CD4-positive, alpha-beta memory T cell (primary cell): ENCODE data around the gene CLSTN3. TPM values are rescaled to one million over a fixed set of nuclear protein-coding genes. Genes with fewer than 3 reads are reported as not detected.

Experiments used
- CTCF ChIA-PET: fragments of 350-600 bp; sonication (Branson Sonifier 250); formaldehyde crosslinking; loops from one replicate; lab custom pipeline; 2021; ENCODE audit warnings: inconsistent platforms; ENCODE audit not compliant: partially characterized antibody; lab: Charles Lee
- POLR2A ChIA-PET: fragments of 350-600 bp; sonication (Branson Sonifier 250); formaldehyde crosslinking; loops from one replicate; lab custom pipeline; 2021; ENCODE audit not compliant: partially characterized antibody; lab: Charles Lee
- DNase-seq, 5 donors: peaks; one replicate each; pipeline versions ENCODE4 v3.0.0 to v3.0.0-alpha.2; 2020 to 2022; ENCODE audit warnings: mixed read lengths in 1 of 5
- H3K27ac ChIP-seq: one replicate; pipeline ENCODE4 v1.7.0; 2013; ENCODE audit warnings: low read depth, low read length
- H3K27me3 ChIP-seq: 2 replicates; pipeline ENCODE4 v1.7.0; 2013; ENCODE audit warnings: mild to moderate bottlenecking, low read length, moderate library complexity; ENCODE audit not compliant: insufficient read depth
- H3K36me3 ChIP-seq: 2 replicates; pipeline ENCODE4 v1.7.0; 2013; ENCODE audit warnings: mild to moderate bottlenecking, low read length, moderate library complexity; ENCODE audit not compliant: insufficient read depth
- H3K4me1 ChIP-seq: 2 replicates; pipeline ENCODE4 v1.7.0; 2013; ENCODE audit warnings: mild to moderate bottlenecking, low read length, moderate library complexity; ENCODE audit not compliant: insufficient read depth
- H3K4me3 ChIP-seq, 2 donors: one replicate each; pipeline ENCODE4 v1.7.0; 2013; ENCODE audit warnings: low read length in 2 of 2, mild to moderate bottlenecking in 1 of 2
- H3K9me3 ChIP-seq, 2 donors: one replicate each; pipeline ENCODE4 v1.7.0; 2013; ENCODE audit warnings: low read length in 2 of 2, control low read depth in 1 of 2; ENCODE audit not compliant: control insufficient read depth in 1 of 2
- H3K27ac Mint-ChIP-seq, 7 donors: one replicate each; pipeline ENCODE4 v1.8.0; 2020 to 2021; ENCODE audit warnings: mixed read lengths in 7 of 7, mild to moderate bottlenecking in 6 of 7, inconsistent platforms in 3 of 7, moderate library complexity in 3 of 7
- H3K27me3 Mint-ChIP-seq, 2 donors: one replicate each; pipeline ENCODE4 v1.8.0; 2020 to 2021; ENCODE audit warnings: mixed read lengths in 2 of 2
- H3K36me3 Mint-ChIP-seq, 2 donors: one replicate each; pipeline ENCODE4 v1.8.0; 2020 to 2021; ENCODE audit warnings: mixed read lengths in 2 of 2, inconsistent platforms in 1 of 2, mild to moderate bottlenecking in 1 of 2
- H3K4me1 Mint-ChIP-seq, 4 donors: one replicate each; pipeline ENCODE4 v1.8.0; 2020 to 2021; ENCODE audit warnings: mixed read lengths in 4 of 4, mild to moderate bottlenecking in 1 of 4
- H3K4me3 Mint-ChIP-seq, 8 donors: one replicate each; pipeline ENCODE4 v1.8.0; 2020 to 2021; ENCODE audit warnings: mixed read lengths in 8 of 8, mild to moderate bottlenecking in 7 of 8, moderate library complexity in 6 of 8, inconsistent platforms in 3 of 8
- H3K9me3 Mint-ChIP-seq, 8 donors: one replicate each; pipeline ENCODE4 v1.8.0; 2020 to 2021; ENCODE audit warnings: mixed read lengths in 8 of 8, mild to moderate bottlenecking in 5 of 8, inconsistent platforms in 3 of 8, moderate library complexity in 1 of 8
- intact Hi-C: fragments of 100-400 bp; cut with micrococcal nuclease; formaldehyde crosslinking; loops from one replicate; pipeline ENCODE4 v1.15.1; 2023
- polyA plus RNA-seq, 2 donors: library from polyadenylated mRNA; unstranded; fragments of 300-500 nt; fragmentation: Illumina TruSeq; gene quantifications; one replicate each; pipeline ENCODE4 v1.2.3, GENCODE V29; 2021
- total RNA-seq, 2 experiments: library from RNA; stranded (reverse); gene quantifications; one replicate each; pipeline ENCODE4 v1.2.3, GENCODE V29; 2021

The CLSTN3 gene
- total and polyA plus RNA-seq, 4 experiments from 2014 or later: 6.7 to 58.5 (median 29.1) TPM

DNA sequence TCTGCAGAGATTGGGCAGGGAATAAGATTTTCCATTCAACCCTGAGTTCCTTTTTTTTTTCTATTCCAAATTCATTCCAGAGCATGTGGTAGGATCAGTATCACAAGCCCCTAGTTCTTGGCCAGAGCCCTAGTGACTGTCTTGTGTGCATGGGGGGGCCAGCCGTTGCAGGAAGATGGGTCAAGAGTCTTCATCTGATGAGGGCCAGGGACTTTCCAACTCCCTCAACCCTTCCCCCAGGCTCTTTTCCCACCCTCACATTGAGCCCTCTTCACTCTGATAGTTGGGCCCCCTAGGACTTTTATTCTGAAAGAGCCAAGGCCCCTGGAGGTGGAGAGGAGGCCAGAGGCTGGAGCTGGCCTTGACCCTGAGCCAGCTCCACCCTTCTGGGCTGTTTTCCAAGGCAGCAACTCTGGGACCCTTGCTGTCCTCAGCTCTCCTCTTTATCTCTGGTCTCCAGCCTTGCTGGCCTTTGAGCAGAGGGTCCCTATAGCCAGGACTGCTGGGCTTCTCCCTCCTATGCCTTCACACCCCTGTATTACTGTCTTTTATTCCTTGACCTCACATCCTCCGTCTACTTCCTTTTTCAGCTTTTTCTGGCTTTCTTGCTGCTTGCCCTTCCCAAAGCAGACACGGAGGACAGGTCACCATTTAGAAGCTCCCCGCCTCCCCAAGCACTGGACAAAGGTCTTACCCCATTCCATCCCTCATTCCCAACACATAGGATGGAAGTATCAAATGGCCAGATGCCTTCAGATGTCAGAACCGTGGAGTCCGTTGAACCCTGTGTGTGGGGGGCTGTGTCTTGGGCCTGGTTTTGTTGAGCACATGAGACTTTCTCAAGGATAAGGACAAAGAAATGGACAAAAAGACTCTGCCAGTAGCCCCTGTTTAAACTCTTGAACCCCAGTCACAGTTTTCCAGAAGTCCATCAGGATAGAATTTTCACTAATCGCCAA is 7.1 kb upstream of the CLSTN3 start:
- H3K4me1 ChIP-seq: no peaks in the 10 kb centered on the region
- H3K36me3 ChIP-seq: no peaks in the 10 kb centered on the region
- H3K4me1 Mint-ChIP-seq: peaks cover 0 to 2% (median under 1%) of the 10 kb centered on the region in 4 donors
- no peaks in the 10 kb centered on the region for H3K27me3 Mint-ChIP-seq
- no peak overlapping the region for H3K4me3 Mint-ChIP-seq
- ChIA-PET POLR2A (interaction anchor here (1.0 kb wide), 1 partner anchor 14 kb away, joined by 3 read pairs; the partner anchor contains the start of gene C1RL), CTCF (interaction anchor here (0.5 to 1.1 kb wide), 4 partner anchors 14 to 685 kb away, joined by 3 read pairs; no protein-coding TSS in a partner anchor)
- peaks cover 0 to 7% of the 10 kb centered on the region in 2 donors for H3K36me3 Mint-ChIP-seq
- DNase-seq: no peak
- H3K27ac ChIP-seq: no peak overlapping the region
- no peak overlapping the region for H3K4me3 ChIP-seq
- no peaks in the 10 kb centered on the region for H3K27me3 ChIP-seq
- H3K27ac Mint-ChIP-seq: no peak overlapping the region
- no peaks in the 10 kb centered on the region for H3K9me3 ChIP-seq
- intact Hi-C loops: no loop called here
- H3K9me3 Mint-ChIP-seq: no peaks in the 10 kb centered on the region

DNA sequence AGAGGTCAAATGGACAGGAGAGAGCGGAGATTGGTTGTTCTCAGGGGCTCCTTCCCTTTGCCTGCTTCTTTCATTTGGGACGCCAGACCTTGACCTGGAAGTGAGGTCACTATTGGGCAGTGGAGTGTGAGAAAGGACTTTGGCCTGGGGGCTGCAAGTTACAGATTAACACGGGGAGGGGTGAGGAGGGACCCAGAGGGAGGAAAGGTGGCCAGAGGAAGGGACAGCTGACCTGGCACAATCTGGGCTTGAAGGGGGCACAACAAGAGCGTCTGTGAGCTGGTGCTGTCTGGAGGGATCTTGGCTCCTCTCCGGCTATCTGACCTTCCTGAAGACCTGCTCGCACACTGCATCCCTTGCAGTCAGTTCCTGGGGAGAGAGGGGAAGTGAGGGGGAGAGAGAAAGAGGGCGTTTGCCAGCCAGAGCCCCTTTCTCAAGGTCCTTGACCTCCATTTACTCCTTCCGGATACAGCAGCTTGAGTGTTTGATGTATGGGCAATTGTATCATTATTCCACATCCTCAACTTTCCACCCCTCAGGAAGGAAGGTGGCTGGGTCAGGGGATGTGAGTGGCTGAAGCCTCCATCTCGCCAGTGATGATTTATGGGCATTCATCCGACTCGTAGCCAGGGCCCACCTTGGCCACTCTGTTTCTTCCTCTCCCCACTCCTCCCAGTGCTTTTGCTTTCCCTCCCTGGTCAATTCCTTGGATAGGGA is 6.2 kb upstream of the CLSTN3 start:
- POLR2A ChIA-PET: no interaction called here
- no peaks in the 10 kb centered on the region for H3K27me3 Mint-ChIP-seq
- H3K36me3 Mint-ChIP-seq: no peaks in the 10 kb centered on the region
- H3K9me3 ChIP-seq: no peaks in the 10 kb centered on the region
- H3K27ac Mint-ChIP-seq: peak overlapping the region in 2 of 7 donors; percentile 17 to 53
- CTCF ChIA-PET: interaction anchor here (0.9 to 2.1 kb wide), 4 partner anchors 11 to 31 kb away, joined by 3 to 5 read pairs (median 4); partner anchors contain the start of gene C1RL
- no peak overlapping the region for H3K4me3 ChIP-seq
- H3K27me3 ChIP-seq: no peaks in the 10 kb centered on the region
- no peaks in the 10 kb centered on the region for H3K9me3 Mint-ChIP-seq
- H3K36me3 ChIP-seq: no peaks in the 10 kb centered on the region
- H3K27ac ChIP-seq: no peak overlapping the region
- H3K4me3 Mint-ChIP-seq: no peak overlapping the region
- H3K4me1 ChIP-seq: peaks cover under 1% of the 10 kb centered on the region
- intact Hi-C loops: no loop called here
- H3K4me1 Mint-ChIP-seq: peaks cover 5 to 7% (median 6%) of the 10 kb centered on the region in 4 donors
- DNase-seq: no peak

DNA sequence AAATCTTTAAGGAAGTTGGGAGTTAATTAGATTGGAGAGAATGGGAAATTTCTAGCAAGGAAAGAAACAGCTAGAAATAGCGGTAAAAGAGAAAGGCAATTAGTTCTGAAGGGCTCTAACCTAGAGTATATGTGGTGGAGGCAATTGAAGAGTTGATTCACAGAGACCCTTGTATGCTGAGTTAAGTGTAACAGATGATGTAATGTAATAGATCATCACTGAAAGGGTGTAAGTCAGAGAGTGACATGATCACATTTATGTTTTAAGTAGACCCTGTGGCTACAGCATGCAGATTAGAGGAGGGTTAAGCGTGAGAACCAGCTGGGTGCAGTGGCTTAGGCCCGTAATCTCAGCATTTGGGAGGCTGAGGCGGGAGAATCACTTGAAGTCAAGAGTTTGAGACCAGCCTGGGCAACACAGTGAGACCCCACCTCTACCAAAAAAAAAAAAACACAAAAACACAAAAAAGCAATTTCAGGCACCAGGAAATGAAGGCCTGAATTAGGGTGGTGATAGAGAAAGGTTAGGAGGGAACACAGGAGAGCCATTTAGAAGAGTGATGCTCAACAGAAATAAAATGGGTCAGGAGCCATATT is 4.4 kb upstream of the CLSTN3 start:
- Mint-ChIP-seq H3K9me3 (no peaks in the 10 kb centered on the region), H3K4me3 (peak overlapping the region in 1 of 8 donors; percentile 13), H3K27me3 (no peaks in the 10 kb centered on the region), H3K36me3 (peaks cover 0 to 7% of the 10 kb centered on the region in 2 donors), H3K27ac (peak overlapping the region in 3 of 7 donors; percentile 7 to 59 (median 15)), H3K4me1 (peaks cover 6 to 21% (median 12%) of the 10 kb centered on the region in 4 donors)
- no peaks in the 10 kb centered on the region for H3K36me3 ChIP-seq
- no peaks in the 10 kb centered on the region for H3K9me3 ChIP-seq
- POLR2A ChIA-PET: no interaction called here
- no peak for DNase-seq
- intact Hi-C loops: no loop called here
- H3K4me1 ChIP-seq: peaks cover 8% of the 10 kb centered on the region
- H3K27me3 ChIP-seq: no peaks in the 10 kb centered on the region
- CTCF ChIA-PET: interaction anchor here (0.6 to 2.1 kb wide), 5 partner anchors 13 to 259 kb away, joined by 3 to 5 read pairs (median 4); partner anchors contain the start of gene C1RL
- no peak overlapping the region for H3K4me3 ChIP-seq
- H3K27ac ChIP-seq: no peak overlapping the region

DNA sequence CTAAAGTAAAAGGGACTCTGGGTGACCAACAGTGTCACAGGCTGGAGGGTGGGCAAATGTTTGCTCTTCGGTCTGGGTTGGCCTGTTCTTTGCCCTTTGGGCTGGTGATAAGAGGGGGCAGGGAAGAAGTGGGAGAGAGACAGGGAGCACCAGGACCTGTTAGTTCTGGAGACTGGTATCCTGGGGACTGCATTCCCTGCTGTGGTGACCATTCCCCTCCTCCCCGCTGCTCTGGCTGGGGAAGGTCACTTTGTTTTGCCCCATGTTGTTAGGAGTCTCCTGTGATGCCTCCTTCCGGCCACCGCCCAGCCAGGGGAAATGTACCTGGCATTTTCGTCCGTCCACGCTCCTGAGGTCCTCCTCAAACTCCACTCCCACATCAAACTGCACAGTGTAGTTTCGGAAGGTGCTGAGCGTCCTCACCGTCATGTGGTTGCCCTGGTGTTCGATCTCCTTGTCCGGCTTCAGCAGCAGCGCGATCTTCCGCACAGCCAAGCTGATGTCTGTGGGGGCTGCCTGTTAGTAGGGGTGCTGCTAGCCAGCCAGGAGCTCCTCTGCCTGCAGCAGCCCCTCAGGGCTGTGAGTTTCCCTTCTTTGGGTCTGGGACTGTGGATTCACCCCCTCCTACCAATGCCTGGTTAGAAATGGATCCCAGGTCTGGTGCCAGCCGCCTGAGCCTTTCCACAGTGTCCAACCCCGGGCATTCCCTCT is 2.1 kb upstream of the CLSTN3 start:
- H3K4me3 Mint-ChIP-seq: peak overlapping the region; percentile 58 to 99 (median 95)
- Histone ChIP-seq H3K9me3 (no peaks in the 10 kb centered on the region), H3K27me3 (no peaks in the 10 kb centered on the region), H3K4me3 (no peak overlapping the region), H3K27ac (no peak overlapping the region), H3K36me3 (no peaks in the 10 kb centered on the region), H3K4me1 (peaks cover 24% of the 10 kb centered on the region)
- no peaks in the 10 kb centered on the region for H3K27me3 Mint-ChIP-seq
- peaks cover 23 to 44% (median 29%) of the 10 kb centered on the region in 4 donors for H3K4me1 Mint-ChIP-seq
- ChIA-PET CTCF (interaction anchor here (1.5 kb wide), 1 partner anchor 16 kb away, joined by 3 read pairs; no protein-coding TSS in a partner anchor), POLR2A (no interaction called here)
- peak overlapping the region in 6 of 7 donors; percentile 0 to 94 (median 48) for H3K27ac Mint-ChIP-seq
- H3K9me3 Mint-ChIP-seq: no peaks in the 10 kb centered on the region
- peaks cover 0 to 19% of the 10 kb centered on the region in 2 donors for H3K36me3 Mint-ChIP-seq
- intact Hi-C loops: no loop called here
- DNase-seq: peak in 1 of 5 donors; percentile 8

DNA sequence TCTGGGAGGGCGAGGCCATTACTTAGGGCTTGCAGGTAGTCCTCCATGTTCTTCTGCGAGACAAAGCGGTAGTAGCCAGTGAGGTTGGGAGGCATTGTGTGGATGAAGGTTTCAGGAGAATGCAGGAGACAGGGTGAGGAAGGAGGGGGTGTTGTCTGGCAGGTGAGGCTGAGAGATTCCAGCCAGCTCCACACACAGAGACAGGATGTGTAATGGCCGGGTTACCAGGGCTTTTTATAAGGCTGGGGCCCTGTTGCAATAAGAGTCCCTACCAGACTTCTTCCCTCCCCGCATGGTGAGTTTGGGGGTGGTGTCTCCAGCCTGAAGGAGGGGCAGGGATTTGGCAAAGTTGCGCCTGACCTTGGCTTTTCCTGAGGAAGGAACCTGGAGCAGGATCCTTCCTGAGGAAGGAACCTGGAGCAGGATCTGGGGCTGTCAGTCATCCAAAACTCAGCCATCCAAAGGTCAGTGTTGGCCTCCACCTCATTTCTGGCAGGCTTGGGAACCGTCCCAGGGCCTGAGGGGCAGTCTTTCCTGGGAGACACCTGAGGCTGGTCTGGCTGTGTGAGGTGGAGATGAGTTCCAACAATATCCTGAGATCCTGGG is 1.4 kb upstream of the CLSTN3 start, which contains the start of gene RBP5:
Gene RBP5, minus strand, starts transcription at position 209 of the 606 bp plus-strand sequence. Its CDS starts 114 bp downstream, at position 95.
- no peaks in the 10 kb centered on the region for H3K27me3 ChIP-seq
- no peaks in the 10 kb centered on the region for H3K9me3 ChIP-seq
- no peak for DNase-seq
- H3K36me3 ChIP-seq: no peaks in the 10 kb centered on the region
- H3K36me3 Mint-ChIP-seq: peaks cover 0 to 25% of the 10 kb centered on the region in 2 donors
- H3K4me1 ChIP-seq: peaks cover 24% of the 10 kb centered on the region
- POLR2A ChIA-PET: interaction anchor here (1.0 kb wide), 1 partner anchor 22 kb away, joined by 3 read pairs; no protein-coding TSS in a partner anchor
- peak within 1 kb of the TSS; percentile 94 to 99 (median 97) for H3K27ac Mint-ChIP-seq
- peak within 1 kb of the TSS; percentile 95 to 99 (median 96) for H3K4me3 Mint-ChIP-seq
- intact Hi-C loops: no loop called here
- H3K27me3 Mint-ChIP-seq: no peaks in the 10 kb centered on the region
- peak within 1 kb of the TSS; percentile 80 for H3K27ac ChIP-seq
- peaks cover 23 to 45% (median 29%) of the 10 kb centered on the region in 4 donors for H3K4me1 Mint-ChIP-seq
- CTCF ChIA-PET: interaction anchor here (1.0 to 1.5 kb wide), 3 partner anchors 16 to 21 kb away, joined by 3 read pairs; no protein-coding TSS in a partner anchor
- peak within 1 kb of the TSS; percentile 85 to 94 for H3K4me3 ChIP-seq
- H3K9me3 Mint-ChIP-seq: no peaks in the 10 kb centered on the region
